Globus pallidus (tissue), 1 donor: ENCODE data around the gene GNA12.

Experiments used
- DNase-seq: peaks from one replicate; pipeline ENCODE4 v3.0.0-alpha.2; 2015; ENCODE audit warnings: low spot score

GNA12 gene

DNA sequence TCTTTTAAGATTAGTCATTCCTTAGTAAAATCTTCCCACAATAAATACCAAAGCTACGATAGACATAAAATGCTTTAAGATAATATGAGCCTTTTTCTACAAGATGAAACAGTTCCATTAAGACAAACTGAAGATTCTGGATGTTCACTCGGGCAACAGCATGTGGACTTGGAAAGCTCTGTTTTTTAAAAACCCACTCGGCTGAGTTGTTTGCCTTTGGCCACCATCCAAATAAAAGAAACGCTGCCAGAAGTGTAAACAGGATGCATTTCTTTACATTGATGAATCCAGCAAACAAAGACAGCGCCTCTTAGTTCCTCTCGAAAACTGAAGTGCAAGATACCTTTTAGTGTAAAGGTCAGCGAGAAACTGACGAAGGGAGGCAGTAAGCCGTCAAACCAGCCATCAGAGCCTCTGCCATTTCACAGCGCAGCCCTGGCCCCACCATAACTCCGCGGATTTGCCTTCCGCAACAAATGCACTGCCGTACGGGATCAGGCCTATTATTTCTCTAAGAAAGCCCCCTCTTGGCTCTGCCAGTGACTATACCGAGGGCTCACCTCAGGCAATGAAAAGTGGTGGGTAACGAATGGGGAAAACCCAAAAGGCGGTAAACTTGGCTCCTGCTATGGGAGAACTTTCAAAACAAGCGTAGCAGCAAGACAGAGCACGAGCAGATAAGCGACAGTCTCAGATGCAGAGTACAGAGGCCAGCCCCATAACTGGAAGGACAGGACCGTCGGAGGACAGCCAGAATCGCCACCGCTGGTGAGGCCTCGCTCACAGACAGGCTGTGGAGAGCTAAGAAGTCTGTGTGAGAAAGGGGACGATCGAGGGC, 41.4 kb downstream of the GNA12 start:
- no peak for DNase-seq

DNA sequence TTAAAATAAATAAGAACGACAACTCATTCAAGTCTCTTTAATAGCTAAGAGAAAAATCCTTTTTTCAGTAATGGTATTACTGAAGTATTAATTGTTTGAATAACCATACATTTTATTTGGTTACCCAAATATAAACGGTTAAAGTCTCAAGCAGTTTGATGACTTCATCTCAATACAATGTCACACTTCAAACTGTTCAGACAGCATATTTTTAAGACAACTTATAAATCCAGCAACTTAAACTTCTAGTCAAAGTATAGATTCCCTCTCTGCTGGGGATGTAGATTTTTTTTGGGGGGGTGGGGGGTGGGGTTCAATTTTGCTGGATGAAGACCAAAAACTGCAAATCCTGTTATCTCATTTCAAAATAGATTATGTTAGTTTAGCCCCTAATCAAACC, 42.0 kb downstream of the GNA12 start:
- DNase-seq: no peak

DNA sequence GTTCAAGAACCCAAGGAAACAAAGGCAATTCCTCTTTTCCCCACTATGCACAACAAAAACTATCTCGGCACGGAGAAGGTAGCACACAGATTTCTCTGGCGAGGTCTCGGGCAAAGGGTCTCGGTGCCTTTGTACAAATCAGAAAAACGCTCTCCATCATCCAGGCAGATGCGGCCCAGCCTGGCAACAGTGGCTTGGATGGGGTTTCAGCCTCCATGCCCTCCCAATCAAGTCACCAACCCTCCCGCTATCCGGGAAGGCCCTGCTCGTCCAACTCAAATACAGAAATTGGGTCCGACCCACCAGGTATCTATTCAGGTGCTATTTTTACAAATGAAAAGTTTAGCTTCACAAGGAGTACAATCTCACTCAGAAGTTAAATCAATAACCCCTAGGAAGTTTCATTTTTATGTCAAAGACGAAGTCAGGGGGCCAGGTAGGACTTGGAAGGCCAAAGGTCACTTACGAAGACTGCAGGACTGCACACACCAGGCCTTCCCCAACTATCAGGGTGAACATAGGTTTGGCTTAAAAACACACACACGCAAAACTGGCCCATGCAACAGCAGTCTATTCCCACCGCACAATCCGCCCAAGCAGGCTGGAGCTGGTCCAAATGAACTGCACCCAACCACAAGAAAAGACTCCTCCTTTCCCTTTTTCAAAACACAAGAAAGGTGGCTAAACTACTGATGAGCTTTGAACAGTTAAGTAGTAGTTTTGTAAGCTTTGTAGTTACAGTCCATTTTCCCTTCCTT, 43.0 kb downstream of the GNA12 start:
- peak; percentile 41 for DNase-seq

GRCh38 chr7:2800220-2800930, 43.7 kb downstream of the GNA12 start:
- DNase-seq: no peak

GRCh38 chr7:2799253-2799652, 44.9 kb downstream of the GNA12 start:
- DNase-seq: no peak

DNA sequence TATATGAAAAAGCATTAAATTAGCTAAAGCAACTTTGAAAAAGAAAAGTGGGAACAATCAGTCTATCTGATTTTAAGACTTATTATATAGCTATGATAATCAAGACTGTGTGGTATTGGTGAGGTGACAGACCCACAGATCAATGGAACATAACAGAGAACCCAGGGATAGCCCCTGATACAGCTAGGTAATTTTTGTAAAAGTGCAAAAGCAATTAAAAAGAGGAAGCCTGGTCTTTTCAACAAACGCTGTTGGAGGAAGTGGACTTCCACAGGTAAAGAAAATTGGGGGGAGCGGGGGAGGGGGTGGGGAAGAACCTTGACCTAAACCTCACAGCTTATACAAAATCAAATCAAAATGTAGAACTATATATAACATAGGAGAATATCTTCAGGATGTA, 45.4 kb downstream of the GNA12 start:
- DNase-seq: no peak

DNA sequence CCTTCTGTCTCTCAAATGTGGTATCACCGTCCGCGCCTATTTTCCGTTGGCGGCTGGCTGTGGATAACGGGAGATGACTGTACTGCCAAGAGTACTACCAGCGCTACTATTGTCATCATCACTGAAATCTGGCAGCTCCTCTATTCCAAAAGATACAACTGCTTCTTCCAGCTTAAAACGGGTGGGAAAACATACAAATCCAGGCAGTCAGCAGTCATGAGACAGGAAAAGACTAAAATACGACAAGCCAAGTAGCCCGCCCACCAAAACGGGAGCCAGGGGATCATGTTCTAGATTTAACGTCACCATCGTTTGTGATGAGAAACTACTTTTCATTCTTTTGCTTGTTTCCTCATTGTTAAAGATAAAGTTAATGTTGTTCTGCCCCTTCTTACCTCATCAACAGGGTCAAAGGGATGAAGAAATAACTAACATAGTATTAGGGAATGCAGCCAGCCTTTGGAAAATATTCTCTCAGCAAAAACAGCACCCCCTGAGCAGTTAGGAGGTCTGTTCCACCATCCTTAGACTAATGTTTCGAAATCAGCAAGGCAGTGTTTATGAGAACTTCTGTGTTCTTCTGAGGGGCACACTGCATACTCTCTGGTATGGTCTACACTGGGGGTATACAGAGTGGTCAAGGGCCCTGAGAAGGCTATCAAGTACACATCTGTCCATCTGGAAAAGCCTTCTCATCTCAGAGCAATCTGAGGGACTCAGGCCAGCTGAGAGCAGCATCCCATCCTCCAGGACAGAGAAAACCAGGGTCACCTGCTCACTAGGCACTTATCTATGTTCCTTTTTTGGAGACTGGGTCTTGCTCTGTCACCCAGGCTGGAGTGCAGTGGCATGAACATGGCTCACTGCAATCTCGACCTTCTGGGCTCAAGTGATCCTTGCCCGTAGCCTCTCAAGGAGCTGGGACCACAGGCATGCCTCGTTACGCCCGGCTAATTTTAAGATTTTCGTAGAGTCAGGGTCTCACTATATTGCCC, 47.5 kb downstream of the GNA12 start:
- peak; percentile 26 for DNase-seq

DNA sequence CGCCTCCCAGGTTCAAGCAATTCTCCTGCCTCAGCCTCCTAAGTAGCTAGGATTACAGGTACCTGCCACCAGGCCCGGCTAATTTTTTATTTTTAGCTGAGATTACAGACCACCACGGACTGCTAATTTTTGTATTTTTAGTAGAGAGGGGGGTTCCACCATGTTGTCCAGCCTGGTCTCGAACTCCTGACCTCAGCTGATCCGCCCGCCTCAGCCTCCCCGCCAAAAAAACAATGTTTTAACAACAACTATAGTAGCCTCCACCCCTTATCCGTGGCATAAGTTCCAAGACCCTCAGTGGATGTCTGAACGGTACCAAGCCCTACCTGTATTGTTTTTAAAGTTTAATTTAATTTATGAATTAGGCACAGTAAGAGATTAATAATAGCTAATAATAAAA, 48.2 kb downstream of the GNA12 start:
- DNase-seq: no peak

- DNase-seq: no peak
Measured at GRCh38 chr7:2794836-2795636, 49.1 kb downstream of the GNA12 start.

DNA sequence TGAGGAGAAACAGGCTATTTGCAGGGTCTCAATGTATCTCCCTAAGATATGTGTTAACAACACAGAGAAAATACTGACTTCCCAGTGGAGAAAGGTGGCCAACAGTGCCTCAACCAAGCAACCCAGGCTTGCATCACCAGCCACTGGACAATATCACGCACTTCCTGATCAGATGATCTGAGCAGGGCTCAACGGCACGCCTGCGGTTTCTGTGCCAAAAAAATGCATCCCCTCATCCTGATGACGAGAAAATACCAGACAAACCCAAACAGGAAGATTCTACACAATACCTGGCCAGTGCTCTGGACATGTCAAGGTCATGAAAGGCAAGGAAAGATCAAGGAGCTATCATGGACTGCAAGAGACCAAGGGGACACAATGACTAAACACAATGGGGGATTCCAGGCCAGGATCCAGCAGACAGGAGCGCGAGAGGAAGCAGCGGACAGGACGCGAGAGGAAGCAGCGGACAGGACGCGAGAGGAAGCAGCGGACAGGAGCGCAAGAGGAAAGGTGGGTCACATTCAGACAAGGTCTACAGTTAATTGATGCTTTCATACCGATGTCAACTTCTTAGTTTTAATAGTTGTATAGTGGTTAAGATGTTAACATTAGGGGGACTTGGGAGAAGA, 51.1 kb downstream of the GNA12 start:
- DNase-seq: no peak

DNA sequence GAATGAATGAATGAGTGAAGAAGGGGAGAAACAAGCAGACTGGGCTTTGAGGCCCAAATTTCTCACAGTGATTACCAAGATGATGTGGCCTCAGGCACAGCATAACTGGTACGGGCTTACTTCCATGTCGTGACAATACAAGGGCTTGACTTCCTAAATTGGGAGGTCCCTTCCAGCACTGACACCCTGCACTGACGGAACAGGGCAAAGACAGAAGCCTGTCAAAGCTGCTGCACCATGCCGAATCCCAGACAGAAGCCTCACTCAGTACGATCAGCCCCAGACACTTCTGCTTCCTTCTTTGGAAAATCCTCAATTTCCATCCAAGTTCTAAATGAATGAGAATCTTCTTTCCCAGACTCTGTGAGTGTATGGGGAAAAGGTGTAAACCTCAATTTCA, 51.9 kb downstream of the GNA12 start:
- no peak for DNase-seq

DNA sequence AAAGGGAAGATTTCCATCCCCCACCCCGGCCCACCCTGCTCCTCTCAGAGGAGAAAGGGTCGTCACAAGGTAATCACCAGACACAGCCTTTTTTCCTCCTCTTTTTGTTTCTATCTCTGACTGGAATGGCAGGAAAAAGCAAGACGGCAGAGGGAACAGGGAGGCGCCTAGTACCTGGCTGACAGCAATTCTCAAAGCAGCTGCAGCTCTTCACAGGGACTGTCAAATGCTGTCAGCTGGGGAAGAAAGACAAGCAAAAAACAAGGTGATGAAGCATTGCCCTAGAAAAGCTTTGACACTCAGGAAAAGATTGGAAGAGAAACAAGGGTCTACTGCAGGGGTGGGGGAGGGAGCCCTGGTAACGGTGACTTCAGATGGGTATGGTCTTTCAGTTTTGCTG, 52.7 kb downstream of the GNA12 start:
- no peak for DNase-seq

DNA sequence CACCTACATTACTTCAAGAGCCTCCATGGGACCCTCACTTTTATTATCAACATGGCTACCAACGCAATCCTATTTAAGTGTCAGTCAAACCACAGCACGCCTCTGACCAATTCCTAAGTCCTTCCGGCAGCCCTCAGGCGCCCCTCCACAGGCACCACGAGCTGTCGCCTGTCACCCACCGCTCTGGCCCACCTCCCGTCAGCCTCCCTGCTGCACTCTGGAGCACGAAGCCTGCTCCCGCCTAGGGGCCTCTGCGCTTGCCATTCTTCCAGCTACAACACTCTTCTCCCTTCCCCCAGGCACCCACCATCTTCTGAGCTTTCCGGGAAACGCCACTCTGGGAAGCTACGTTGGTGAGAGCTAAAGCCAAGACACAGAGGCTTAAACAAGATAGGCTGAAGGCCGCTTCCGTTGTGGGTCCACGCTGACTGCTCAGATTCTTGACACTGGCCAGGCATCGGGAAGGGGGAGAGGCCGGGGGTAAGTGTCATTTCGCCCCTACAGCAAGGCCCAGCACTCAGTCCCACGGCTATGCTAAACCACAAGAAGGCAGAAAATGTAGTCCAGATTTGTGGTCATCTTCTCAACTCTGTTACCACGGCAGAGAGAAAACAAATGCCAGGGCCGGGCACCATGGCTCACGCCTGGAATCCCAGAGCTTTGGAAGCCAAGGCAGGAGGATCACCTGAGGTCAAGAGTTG, 56.7 kb downstream of the GNA12 start:
- DNase-seq: no peak

GRCh38 chr7:2786607-2787116, 57.4 kb downstream of the GNA12 start:
- no peak for DNase-seq

GRCh38 chr7:2785071-2785500, 59.0 kb downstream of the GNA12 start:
- no peak for DNase-seq

DNA sequence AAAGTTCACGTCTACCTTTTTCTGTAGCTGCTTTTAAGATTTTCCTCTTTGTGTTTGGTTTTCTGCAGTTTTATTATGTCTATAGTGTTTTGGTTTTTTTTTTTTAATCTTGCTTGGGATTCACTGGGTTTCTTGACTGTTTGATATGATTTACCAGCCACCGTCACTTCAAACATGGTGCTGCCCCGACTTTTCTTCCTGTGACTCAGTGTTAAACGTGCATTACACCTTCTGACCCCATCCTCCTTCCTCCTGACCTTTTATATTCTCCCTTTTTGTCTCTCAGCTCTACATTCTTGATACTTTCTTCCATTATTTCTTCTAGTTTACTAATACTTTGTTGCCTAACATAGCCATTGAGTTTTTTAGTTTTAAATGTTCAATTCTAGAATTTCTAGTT, 61.5 kb downstream of the GNA12 start:
- DNase-seq: no peak

DNA sequence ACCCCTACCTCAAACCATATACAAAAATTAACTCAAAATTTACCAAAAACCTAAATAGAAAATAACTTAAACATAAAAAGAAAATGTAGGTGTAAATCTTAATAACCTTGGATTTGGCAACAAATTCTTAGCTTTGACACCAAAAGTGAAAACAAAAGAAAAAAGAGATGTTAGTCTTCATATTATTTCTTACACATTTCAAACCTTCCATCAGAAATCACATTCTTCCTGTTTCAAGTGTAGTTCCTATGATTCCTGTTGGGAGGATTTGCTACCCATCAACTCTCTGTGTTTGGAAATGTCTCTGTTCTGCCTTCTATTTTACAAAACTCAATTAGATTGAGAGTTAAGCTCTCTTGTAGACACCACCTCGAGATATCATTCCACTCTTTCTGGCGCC, 62.0 kb downstream of the GNA12 start:
- DNase-seq: no peak

DNA sequence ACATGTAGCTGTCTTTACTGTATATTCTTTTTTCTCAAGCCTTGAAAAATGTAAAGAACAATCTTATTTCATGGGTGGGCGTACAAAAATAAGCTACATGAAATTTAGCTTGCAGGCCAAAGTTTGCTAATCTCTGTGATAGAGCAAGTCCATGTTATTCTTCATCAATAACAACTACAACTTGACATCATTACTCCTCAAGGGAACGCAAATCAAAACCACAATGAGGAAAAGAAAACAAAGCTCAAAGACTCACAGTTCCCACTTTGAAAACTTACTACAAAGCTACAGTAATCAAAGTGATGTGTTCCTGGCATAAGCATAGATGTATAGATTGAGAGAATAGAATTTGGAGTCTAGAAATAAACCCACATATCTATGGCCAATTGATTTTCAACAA, 62.5 kb downstream of the GNA12 start:
- no peak for DNase-seq

DNA sequence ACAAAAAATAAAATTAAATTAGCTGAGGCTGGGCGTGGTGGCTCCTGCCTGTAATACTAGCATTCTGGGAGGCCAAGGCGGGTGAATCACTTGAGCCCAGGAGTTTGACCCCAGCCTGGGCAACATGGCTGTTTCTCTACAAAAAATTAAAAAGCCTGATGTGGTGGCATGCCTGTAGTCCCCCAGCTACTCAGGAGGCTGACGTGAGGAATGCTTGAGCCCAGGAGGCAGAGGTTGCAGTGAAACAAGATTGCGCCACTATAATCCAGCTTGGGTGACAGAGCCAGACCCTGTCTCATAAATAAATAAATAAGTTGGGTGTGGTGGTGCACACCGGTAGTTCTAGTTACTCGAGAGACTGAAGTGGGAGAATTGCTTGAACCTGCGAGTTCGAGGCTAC, 65.1 kb downstream of the GNA12 start:
- DNase-seq: no peak
